Measurements from ENCODE around the gene SH3GL3. TPM values are rescaled to one million over a fixed set of nuclear protein-coding genes. Genes with fewer than 3 reads are reported as not detected.

The SH3GL3 gene
- total and polyA plus RNA-seq, 5 donors, result 0.88 to 4.1 (median 2.0) TPM

DNA sequence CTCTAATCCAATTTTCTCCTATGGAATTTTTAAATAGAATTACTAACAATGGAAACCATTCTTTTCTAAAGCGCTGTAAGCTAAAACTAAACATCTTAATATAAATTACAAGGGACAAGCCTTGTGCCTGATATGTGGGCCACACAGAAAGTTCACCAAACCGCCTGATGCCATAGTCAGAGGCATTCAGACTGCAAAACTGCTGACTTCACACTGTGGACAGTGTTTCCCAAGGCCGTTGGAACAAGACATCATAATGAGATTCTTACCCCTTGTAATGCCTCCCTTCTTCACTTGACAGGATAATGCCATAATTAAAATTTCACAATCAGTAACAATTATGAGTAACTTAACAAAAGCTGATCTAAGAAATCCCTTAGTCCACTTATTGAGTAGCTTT, 14.9 kb downstream of the SH3GL3 start:
- Histone ChIP-seq H3K27ac (ENCODE audit: low read length) (no peak overlapping the region), H3K9me3 (ENCODE audit: control insufficient read depth, low read length) (no peaks in the 10 kb centered on the region), H3K4me3 (ENCODE audit: low read length) (no peak overlapping the region), H3K27me3 (ENCODE audit: control insufficient read depth, insufficient read depth) (no peaks in the 10 kb centered on the region), H3K4me1 (ENCODE audit: control insufficient read depth, insufficient read depth, low read length) (no peaks in the 10 kb centered on the region)
- DNase-seq (no peak), ATAC-seq (no peak)
- whole genome bisulfite sequencing, result 84% methylated on average over 3 of the region's 3 CpGs
- intact Hi-C loops (cut with DNase I), result no loop called here

DNA sequence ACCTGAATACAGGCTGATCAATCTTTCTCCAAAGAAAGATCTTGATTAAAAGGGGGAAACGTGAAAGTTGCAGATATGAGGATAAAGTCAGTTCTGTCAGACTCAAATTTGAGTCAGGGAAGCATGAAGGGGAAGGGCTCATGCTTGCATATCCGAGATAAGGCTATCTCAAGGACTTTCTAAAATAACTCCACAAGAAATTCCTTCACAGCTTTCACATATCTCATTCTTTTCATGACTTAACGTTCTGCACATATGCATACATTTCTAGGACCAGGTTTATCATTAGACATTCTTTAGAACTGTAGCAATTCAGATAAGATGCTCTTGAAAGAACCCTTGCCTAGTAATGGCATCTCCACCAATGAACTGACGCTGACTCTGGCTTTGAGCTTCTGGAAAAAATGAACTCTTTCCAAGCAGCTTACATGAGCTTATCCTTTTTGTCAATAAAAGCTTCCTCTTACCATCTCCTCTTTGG, 15.9 kb downstream of the SH3GL3 start:
- H3K9me3 ChIP-seq (ENCODE audit: control insufficient read depth, low read length), result no peaks in the 10 kb centered on the region
- ATAC-seq (no peak), DNase-seq (no peak)
- H3K27me3 ChIP-seq (ENCODE audit: control insufficient read depth, insufficient read depth), result no peaks in the 10 kb centered on the region
- WGBS, result 10% methylated on average over 4 of the region's 4 CpGs
- H3K4me3 ChIP-seq (ENCODE audit: low read length), result no peak overlapping the region
- no peak overlapping the region for H3K27ac ChIP-seq (ENCODE audit: low read length)
- H3K4me1 ChIP-seq (ENCODE audit: control insufficient read depth, insufficient read depth, low read length), result no peaks in the 10 kb centered on the region
- intact Hi-C loops (cut with DNase I), result no loop called here

DNA sequence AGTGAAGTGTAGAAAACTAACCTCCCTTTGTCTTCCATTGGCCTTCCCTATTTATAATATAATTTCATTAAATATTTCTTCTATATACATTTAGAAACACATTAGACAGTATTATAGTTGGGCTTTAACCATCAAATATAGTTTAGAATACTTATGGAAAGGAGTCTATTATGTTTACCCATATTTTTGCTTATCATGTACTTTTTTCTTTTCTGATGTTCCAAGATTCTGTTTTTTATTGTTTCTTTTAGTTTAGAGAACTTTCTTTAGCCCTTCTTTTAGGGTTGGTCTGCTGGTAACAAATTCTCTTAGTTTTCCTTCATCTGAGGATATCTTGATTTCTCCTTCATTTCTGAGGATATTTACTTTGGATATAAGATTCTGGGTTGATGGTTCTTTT, 23.7 kb downstream of the SH3GL3 start:
- Histone ChIP-seq H3K4me3 (ENCODE audit: low read length) (no peak overlapping the region), H3K27me3 (ENCODE audit: control insufficient read depth, insufficient read depth) (no peaks in the 10 kb centered on the region), H3K9me3 (ENCODE audit: control insufficient read depth, low read length) (no peaks in the 10 kb centered on the region), H3K4me1 (ENCODE audit: control insufficient read depth, insufficient read depth, low read length) (no peaks in the 10 kb centered on the region), H3K27ac (ENCODE audit: low read length) (no peak overlapping the region)
- intact Hi-C loops (cut with DNase I), result no loop called here
- no peak for DNase-seq
- ATAC-seq, result no peak

DNA sequence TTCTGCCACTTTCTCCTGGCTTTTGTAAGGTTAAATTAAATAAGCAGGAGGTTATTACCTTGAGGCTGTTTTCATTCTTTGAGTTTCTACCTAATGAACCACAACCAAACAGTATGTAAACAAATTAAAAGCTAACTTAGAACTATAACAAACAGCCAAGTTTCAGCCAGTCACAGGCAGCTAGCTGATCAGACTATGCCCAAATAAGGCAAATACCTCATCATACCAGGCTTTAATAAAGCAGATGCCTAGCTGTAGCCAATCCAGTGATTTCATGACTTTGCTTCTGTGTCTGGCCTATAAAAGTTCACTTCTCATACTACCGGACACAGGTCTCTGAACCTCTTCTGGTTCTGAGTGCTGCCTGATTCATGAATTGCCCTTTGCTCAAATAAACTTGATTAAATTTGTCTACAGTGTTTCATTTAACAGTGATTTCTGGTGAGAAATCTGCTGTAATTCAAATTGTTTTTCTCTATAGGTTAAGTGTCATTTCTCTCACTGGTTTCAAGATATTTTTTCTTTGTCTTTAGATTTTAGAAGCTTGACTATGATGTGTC, 24.2 kb downstream of the SH3GL3 start:
- WGBS, result 94% methylated on average over 1 of the region's 1 CpG
- Histone ChIP-seq H3K4me3 (ENCODE audit: low read length) (no peak overlapping the region), H3K4me1 (ENCODE audit: control insufficient read depth, insufficient read depth, low read length) (no peaks in the 10 kb centered on the region), H3K27ac (ENCODE audit: low read length) (no peak overlapping the region), H3K27me3 (ENCODE audit: control insufficient read depth, insufficient read depth) (no peaks in the 10 kb centered on the region), H3K9me3 (ENCODE audit: control insufficient read depth, low read length) (no peaks in the 10 kb centered on the region)
- ATAC-seq, result no peak
- no peak for DNase-seq
- intact Hi-C loops (cut with DNase I), result no loop called here

DNA sequence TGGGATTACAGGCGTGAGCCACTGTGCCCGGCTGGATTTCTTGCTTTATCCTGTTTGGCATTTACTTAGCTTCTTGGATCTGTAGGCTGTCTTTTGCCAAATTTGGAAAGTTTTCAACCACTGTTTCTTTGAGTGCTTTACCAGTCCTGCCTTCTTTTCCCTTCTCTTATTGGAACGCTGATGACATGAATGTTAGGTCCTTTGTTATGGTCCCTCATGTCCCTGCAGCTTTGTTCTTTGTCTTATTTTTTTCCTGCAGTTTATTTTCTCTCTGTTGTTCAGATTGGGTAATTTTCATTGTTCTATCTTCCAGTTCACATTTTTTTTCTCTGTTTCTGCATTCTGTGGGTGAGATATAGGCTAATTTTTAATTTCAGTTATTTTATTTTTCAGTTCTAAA, 25.0 kb downstream of the SH3GL3 start:
- intact Hi-C loops (cut with DNase I), result no loop called here
- no peaks in the 10 kb centered on the region for H3K9me3 ChIP-seq (ENCODE audit: control insufficient read depth, low read length)
- H3K4me1 ChIP-seq (ENCODE audit: control insufficient read depth, insufficient read depth, low read length), result no peaks in the 10 kb centered on the region
- DNase-seq (no peak), ATAC-seq (no peak)
- H3K27ac ChIP-seq (ENCODE audit: low read length), result no peak overlapping the region
- no peak overlapping the region for H3K4me3 ChIP-seq (ENCODE audit: low read length)
- 84% methylated on average over 3 of the region's 3 CpGs for WGBS
- no peaks in the 10 kb centered on the region for H3K27me3 ChIP-seq (ENCODE audit: control insufficient read depth, insufficient read depth)

DNA sequence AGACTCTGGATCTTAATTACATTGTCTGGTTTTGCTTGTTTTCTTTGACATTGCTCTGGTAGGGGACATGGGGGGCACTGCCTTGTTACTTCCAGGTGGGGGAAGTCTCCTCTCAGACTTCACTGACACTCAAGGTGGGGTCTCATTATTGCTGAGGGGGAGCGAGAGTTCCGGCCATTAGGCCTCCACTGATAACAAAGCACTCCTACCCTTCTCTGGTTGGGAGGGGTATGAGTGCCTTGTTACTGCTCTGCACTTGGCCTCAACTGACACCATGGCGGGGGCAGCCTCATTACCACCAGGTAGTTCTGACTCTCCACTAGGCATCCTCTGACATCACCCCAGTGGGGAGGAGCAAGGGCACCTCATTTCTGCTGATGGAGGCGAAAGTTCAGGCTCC, 25.7 kb downstream of the SH3GL3 start:
- Histone ChIP-seq H3K4me1 (ENCODE audit: control insufficient read depth, insufficient read depth, low read length) (no peaks in the 10 kb centered on the region), H3K27me3 (ENCODE audit: control insufficient read depth, insufficient read depth) (no peaks in the 10 kb centered on the region), H3K9me3 (ENCODE audit: control insufficient read depth, low read length) (no peaks in the 10 kb centered on the region), H3K27ac (ENCODE audit: low read length) (no peak overlapping the region), H3K4me3 (ENCODE audit: low read length) (no peak overlapping the region)
- intact Hi-C loops (cut with DNase I), result no loop called here
- no peak for DNase-seq
- no peak for ATAC-seq
- 84% methylated on average over 4 of the region's 4 CpGs for WGBS

DNA sequence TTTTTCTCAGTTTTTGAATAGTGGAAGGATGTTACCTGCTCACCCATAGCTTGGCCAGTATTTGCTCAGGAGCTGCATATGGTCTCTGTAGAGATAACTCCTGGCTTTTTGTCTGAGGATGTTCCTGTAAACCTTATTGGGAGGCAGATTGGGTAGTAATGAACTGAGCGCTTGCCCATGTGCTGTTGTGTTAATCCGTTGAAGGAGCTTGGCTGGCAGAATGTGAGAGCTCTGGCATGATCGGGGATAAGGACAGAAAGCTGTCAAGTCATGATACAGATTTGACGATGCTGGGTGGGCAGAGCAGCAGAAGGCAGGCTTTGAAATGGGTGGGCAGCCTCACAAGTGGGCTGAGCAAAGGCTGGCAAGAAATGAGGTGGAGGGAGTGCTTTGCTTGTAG, 27.4 kb downstream of the SH3GL3 start:
- 63% methylated on average over 4 of the region's 4 CpGs for WGBS
- Histone ChIP-seq H3K27me3 (ENCODE audit: control insufficient read depth, insufficient read depth) (no peaks in the 10 kb centered on the region), H3K4me1 (ENCODE audit: control insufficient read depth, insufficient read depth, low read length) (no peaks in the 10 kb centered on the region), H3K27ac (ENCODE audit: low read length) (no peak overlapping the region), H3K4me3 (ENCODE audit: low read length) (no peak overlapping the region), H3K9me3 (ENCODE audit: control insufficient read depth, low read length) (no peaks in the 10 kb centered on the region)
- no peak for ATAC-seq
- intact Hi-C loops (cut with DNase I), result no loop called here
- no peak for DNase-seq

DNA sequence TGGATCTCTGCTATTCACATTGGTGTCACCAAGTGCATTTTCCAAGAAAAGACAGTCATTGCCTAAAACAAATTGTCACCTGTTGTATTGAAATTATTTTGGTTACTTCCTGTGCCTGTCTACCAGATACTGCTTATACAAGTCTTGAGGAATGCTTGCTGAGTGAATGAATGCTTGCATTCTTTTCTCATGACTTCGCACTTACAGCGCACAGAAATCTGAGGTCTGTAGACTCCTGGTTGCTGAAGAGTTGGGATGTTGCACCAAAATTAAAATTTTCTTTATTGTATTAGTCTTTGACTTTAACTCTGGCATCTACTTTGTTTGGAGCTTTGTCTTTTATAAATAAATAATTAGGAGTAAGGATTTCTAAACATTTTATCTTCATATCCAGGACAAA, 28.4 kb downstream of the SH3GL3 start:
- WGBS, result 74% methylated on average over 2 of the region's 2 CpGs
- intact Hi-C loops (cut with DNase I), result no loop called here
- no peak overlapping the region for H3K27ac ChIP-seq (ENCODE audit: low read length)
- no peaks in the 10 kb centered on the region for H3K9me3 ChIP-seq (ENCODE audit: control insufficient read depth, low read length)
- H3K4me1 ChIP-seq (ENCODE audit: control insufficient read depth, insufficient read depth, low read length), result no peaks in the 10 kb centered on the region
- ATAC-seq (no peak), DNase-seq (no peak)
- no peak overlapping the region for H3K4me3 ChIP-seq (ENCODE audit: low read length)
- no peaks in the 10 kb centered on the region for H3K27me3 ChIP-seq (ENCODE audit: control insufficient read depth, insufficient read depth)

DNA sequence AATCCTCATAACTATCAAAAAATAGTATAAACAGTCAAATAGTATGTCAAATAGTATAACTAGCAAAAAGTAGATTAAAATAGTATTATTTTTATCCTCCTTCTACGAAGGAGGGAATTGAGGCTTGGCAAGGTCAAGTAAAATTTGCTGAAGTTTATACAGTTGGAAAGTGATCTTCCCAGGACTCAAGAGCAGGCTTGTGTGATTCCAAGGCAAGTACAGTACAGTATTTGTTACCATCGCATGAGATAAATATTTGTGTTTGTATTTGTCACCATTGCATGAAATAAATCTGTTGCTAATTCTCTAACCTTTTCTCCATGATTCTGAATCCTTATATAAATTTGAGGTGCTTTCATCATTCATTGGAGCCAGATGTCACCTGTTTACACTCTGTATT, 28.9 kb downstream of the SH3GL3 start:
- intact Hi-C loops (cut with DNase I), result no loop called here
- ATAC-seq, result no peak
- no peak for DNase-seq
- Histone ChIP-seq H3K9me3 (ENCODE audit: control insufficient read depth, low read length) (no peaks in the 10 kb centered on the region), H3K4me1 (ENCODE audit: control insufficient read depth, insufficient read depth, low read length) (no peaks in the 10 kb centered on the region), H3K4me3 (ENCODE audit: low read length) (no peak overlapping the region), H3K27me3 (ENCODE audit: control insufficient read depth, insufficient read depth) (no peaks in the 10 kb centered on the region), H3K27ac (ENCODE audit: low read length) (no peak overlapping the region)
- WGBS, result 56% methylated on average over 2 of the region's 2 CpGs

DNA sequence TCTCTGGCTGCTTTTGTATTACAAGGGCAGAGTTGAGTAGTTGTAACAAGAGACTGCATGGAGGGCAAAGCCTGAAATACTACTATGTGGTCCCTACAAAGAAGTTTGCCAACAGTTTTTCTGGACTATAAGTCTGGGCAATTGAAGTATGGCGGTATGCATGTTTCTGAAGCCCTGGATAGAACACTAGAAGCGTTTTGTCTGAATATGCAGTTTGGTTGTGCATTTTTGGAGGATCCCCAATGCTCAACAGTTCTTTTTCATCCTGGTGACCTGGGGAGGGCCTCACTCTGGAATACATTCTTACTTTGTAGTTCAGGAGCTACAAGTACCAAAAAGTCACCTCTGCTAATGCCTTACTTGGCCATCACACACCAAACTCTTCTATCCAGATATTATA, 29.6 kb downstream of the SH3GL3 start:
- Histone ChIP-seq H3K9me3 (ENCODE audit: control insufficient read depth, low read length) (no peaks in the 10 kb centered on the region), H3K4me3 (ENCODE audit: low read length) (no peak overlapping the region), H3K27ac (ENCODE audit: low read length) (no peak overlapping the region), H3K27me3 (ENCODE audit: control insufficient read depth, insufficient read depth) (no peaks in the 10 kb centered on the region), H3K4me1 (ENCODE audit: control insufficient read depth, insufficient read depth, low read length) (no peaks in the 10 kb centered on the region)
- WGBS, result 86% methylated on average over 2 of the region's 2 CpGs
- intact Hi-C loops (cut with DNase I), result no loop called here
- ATAC-seq (no peak), DNase-seq (no peak)

DNA sequence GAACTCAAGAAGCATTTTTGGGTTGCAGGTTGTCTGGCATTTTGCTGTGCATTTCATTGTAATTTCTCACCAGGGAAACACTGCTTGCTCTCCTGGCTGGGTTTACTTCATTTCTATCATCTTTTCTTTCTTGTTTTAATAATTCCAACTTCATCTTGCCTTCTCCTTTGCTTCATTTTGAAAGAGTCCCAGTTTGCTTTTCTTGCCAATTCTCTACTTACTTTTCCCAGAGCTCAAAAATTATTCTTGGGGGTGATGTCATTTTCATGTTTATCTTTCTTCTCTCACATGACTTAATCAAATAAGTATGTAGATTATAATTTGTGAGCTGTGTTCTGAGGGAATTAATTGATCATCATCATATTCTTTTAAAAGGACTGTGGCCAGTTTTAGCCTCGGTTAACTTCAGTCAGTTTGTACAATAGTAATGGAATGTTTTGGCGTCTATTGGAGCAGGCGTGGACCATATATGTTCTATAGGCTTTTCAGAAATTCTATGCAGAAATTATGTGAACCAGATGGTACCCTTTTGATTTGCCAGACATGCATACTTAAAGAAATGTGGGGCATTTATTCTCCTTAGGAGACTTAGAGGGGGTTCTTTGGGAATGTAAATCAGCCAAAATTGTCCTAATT, 30.1 kb downstream of the SH3GL3 start:
- WGBS, result 49% methylated on average over 3 of the region's 3 CpGs
- DNase-seq, result no peak
- Histone ChIP-seq H3K9me3 (ENCODE audit: control insufficient read depth, low read length) (no peaks in the 10 kb centered on the region), H3K27ac (ENCODE audit: low read length) (no peak overlapping the region), H3K27me3 (ENCODE audit: control insufficient read depth, insufficient read depth) (no peaks in the 10 kb centered on the region), H3K4me1 (ENCODE audit: control insufficient read depth, insufficient read depth, low read length) (no peaks in the 10 kb centered on the region), H3K4me3 (ENCODE audit: low read length) (no peak overlapping the region)
- no peak for ATAC-seq
- intact Hi-C loops (cut with DNase I), result no loop called here
